Measurements from ENCODE around the gene ING5. TPM values are rescaled to one million over a fixed set of nuclear protein-coding genes. Genes with fewer than 3 reads are reported as not detected.

ING5 gene
- total and polyA plus RNA-seq, 2 donors (not counting 3 experiments of a cell fraction or from before 2014, with no cell fraction given) = 24.5 to 33.4 TPM

DNA sequence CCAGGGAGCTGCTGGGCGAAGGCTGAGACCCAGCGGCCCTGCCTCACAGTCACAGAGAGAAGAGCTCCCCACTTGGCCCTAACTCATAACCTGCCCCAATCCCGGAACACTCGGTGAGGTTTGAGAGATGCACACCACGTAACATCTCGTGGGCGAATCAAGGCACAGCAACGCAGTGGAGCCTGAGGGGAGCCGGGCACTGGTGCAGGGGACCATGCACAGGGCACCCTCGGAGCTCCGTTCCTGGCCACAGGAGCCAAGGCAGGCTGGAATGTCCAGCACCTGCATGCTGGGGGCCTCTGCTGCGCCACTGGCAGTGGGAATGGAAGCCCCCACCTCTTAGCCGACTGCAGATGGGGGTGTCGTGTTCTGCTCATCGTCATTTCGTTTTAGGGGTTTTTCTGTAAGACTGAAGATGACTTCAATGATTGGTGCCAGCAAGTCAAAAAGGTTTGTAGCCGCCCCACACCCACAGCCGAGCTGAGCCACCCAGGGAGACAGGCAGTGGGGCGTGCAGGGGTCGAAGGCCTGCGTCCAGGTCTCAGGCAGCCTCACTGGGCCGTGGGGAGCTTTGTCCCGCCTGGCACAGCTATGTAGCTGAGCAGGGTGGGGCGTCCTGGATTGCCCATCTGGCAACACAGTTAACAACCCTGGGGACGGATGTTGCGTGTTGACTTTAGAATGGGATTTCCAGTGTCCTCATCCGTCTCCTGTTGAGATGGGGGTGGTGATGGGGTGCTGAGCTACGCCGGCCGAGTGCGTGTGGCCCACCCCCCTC, 31.3 kb upstream of the ING5 start:
- peaks cover 0 to 25% of the 10 kb centered on the region in 2 experiments for H3K36me3 ChIP-seq (ENCODE audit: control insufficient read depth in 2 of 2, extremely low read depth in 1 of 2, insufficient read depth in 2 of 2, low read length in 2 of 2)
- no peak overlapping the region for H2AFZ ChIP-seq (ENCODE audit: low read depth, low read length)
- no peak overlapping the region for H3K9ac ChIP-seq (replicated peaks; ENCODE audit: extremely low read depth, insufficient read depth, low read length)
- no peaks in the 10 kb centered on the region for H3K9me3 ChIP-seq (replicated peaks; ENCODE audit: control insufficient read depth, insufficient read depth, low read length)
- ChIA-PET CTCF (no interaction called here), POLR2A (no interaction called here)
- no TSS peak for BruUV-seq (replicated peaks)
- H4K20me1 ChIP-seq (replicated peaks; ENCODE audit: control insufficient read depth, extremely low read depth, insufficient read depth, low read length) = no peaks in the 10 kb centered on the region
- no peaks in the 10 kb centered on the region for H3K9me1 ChIP-seq (replicated peaks; ENCODE audit: control insufficient read depth, extremely low read depth, insufficient read depth, low read length)
- DNase-seq (ENCODE audit: low read depth, low spot score) (no peak), FAIRE-seq (no peak)
- dilution Hi-C loops (cut with MboI; ENCODE audit: extremely low pct_ligation_motif_present, low sequenced_read_pairs) = no loop called here
- intact Hi-C loops (cut with micrococcal nuclease) = no loop called here
- H3K79me2 ChIP-seq (ENCODE audit: control insufficient read depth, insufficient read depth, low read length) = no peaks in the 10 kb centered on the region
- H3K4me1 ChIP-seq (ENCODE audit: control insufficient read depth, extremely low read depth, insufficient read depth, low read length) = peaks cover 15% of the 10 kb centered on the region
- no peak overlapping the region for H3K27ac ChIP-seq (ENCODE audit: insufficient read depth, low read depth, low read length)
- H3K4me2 ChIP-seq (ENCODE audit: insufficient read depth, low read length) = no peak overlapping the region
- no peak for TF ChIP-seq POLR2A (IDR thresholded peaks at IDR 0.05; ENCODE audit: low read depth, low read length)
- no peak for TF ChIP-seq MYC (IDR thresholded peaks at IDR 0.05; ENCODE audit: low read depth, low read length)
- TF ChIP-seq JUN (IDR thresholded peaks at IDR 0.05; ENCODE audit: borderline replicate concordance, insufficient read depth, insufficient read length, low read depth) = no peak
- TF ChIP-seq POLR2AphosphoS5 (IDR thresholded peaks at IDR 0.05; ENCODE audit: insufficient read depth, low read depth, low read length) = no peak
- no peak for TF ChIP-seq CTCF (IDR thresholded peaks at IDR 0.05; ENCODE audit: extremely low read depth in 1 of 2, insufficient read depth in 1 of 2, low read depth in 1 of 2, low read length in 2 of 2)
- TF ChIP-seq GATA2 (IDR thresholded peaks at IDR 0.05; ENCODE audit: insufficient read depth, insufficient read length, low read depth, low read length) = no peak
- no peak for TF ChIP-seq FOS (IDR thresholded peaks at IDR 0.05; ENCODE audit: borderline replicate concordance, insufficient read depth, low read length)
- no peak for TF ChIP-seq EZH2 (IDR thresholded peaks at IDR 0.05; ENCODE audit: borderline replicate concordance, low read depth, low read length, severe bottlenecking)
- TF ChIP-seq, protein P1, sequence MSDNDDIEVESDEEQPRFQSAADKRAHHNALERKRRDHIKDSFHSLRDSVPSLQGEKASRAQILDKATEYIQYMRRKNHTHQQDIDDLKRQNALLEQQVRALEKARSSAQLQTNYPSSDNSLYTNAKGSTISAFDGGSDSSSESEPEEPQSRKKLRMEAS (IDR thresholded peaks at IDR 0.05; ENCODE audit: insufficient read depth, insufficient read length) = no peak
- no peak overlapping the region for H3K4me3 ChIP-seq (replicated peaks in 1 of 3; ENCODE audit: insufficient read depth in 1 of 3, low read depth in 1 of 3, low read length in 3 of 3)
- H3K27me3 ChIP-seq (ENCODE audit: control insufficient read depth in 2 of 2, insufficient read depth in 2 of 2, low read length in 2 of 2) = no peaks in the 10 kb centered on the region

Measured in endothelial cell of umbilical vein (primary cell).